Stimulated activated CD4-positive, alpha-beta T cell treated with anti-CD3 and anti-CD28 coated beads, TNF-alpha, amount 100 ng/mL, for 1 hour (primary cell): Measurements from ENCODE around the gene ELMOD1.
A peak's percentile ranks its signal among the peaks of the same experiment; 100 is the strongest.
"Not testable (repeated sequence)": the region's sequence is repeated elsewhere in the genome, so short reads cannot be mapped to it uniquely, and the experiment has no call there.

ENCODE experiments used
- DNase-seq, 3 donors: peaks; one replicate each; pipeline ENCODE4 v3.0.0-alpha.2; 2020; ENCODE audit warnings: low read depth in 3 of 3, low spot score in 1 of 3

Gene ELMOD1

DNA sequence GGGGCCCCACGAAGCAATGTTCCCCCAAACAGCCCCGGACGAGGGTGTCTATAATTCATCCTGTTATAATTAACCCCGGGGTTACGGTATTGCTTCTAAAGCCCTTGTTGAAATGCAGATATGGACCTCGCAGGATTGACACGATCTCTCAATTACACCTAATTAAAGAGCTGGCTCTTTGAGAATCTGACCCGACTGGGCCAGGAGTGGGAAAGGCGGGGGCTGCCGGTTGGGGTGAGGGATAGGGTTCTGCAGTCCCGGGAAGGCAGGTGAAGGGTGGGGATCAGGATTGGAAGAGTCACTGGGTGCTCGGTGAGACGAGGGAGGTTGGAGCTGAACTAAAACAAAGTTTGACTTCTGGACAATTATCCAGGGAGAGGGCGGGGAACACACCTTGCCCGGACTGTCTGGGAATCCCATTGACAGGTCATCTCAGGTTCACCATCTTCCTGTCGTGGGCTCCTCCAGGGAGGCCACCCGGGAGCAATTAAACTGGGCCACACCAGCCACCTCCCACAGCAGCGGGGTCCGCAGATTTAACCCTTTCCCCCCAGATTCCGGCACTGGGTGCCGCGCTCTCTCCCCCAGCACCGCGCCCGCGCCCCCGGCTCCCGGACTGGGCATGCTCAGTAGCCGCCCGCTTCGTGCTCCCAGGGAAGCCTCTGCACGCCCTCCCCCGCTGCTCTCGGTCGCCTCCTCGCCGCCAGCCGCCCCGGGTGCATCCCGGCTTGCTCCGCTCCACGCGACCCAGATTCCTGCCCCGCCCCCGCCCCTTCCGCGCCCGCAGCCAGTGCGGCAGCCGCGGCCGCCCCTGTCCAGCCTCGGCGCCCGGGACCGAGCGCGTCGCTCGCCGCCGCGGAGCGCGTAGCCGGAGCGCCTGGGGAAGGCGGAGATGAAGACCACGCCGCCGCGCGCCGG, at the start of gene ELMOD1:
Gene ELMOD1, plus strand, starts transcription at position 688 of the 918 bp plus-strand sequence. CDS start 27,043 bp downstream, outside the sequence.
- DNase-seq = peak in 1 of 3 donors; percentile 20

DNA sequence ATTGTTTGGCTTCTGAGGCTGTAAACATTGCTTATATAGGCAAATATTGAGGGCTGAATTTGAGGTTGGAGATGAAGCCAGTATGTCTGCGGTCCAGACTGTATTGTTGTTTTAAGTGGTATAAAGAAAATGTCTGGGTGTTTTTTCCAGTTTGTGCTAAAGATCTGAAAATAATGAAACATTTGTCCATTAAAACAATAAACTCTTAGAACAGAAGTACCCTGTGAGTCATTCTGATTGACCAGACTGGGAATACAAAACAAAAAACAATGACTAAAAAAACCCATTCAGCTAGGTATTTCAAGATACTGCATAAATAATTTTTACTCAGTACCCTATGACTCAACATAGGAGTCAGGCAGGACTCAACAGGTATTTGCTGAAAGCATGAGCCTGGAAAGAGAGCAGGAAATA, 45.8 kb upstream of the ELMOD1 start:
- no peak for DNase-seq

DNA sequence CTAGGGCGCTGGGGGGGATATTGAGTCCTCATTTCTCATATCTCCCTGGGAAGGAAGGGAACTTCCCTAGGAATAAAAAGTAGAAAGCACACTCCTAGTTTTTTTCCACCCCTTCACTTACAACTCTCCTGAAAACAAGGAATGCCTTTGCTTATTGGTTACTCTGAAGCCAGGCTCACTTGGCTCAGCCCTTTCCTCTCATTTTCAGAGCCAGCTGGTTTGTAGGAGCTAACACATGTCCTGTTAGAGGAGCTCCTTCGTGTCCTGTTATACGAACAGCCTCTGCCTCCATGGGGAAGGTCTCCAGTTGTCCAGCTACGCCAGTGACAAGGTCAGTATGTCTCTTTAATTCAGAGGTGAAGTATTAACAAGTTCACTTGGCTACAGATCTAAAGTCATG, 43.0 kb upstream of the ELMOD1 start:
- no peak for DNase-seq

DNA sequence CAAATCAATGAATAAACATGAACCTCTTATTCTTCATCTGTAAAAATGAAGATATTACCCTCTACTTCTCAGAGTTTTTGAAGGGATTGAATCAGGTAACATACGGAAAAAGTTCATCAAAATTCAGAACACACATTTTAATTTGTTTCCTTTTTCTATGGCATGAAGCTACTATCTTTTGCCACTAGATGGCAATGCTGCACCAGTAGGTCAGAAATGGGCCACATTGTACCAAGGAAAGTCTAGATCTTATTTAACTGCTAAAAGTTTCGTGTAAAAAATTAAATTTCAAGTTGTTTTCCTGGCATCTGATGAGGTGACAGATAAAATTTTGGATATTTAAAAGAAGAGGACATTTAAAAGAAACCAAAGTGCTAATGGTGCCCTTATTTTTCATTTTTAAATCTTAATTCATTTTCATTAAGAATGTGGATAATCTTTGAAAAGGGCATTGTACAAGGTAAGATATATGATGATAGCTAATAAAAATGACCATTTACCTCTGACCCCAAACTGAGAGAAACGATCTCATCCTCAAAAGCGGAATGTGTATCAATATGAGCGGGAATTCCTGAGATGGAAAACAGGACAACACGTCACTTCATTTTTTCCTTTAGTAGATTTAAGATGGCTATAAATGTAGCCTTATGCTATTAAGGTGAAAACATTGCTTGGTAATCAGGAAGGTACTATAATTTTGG, 41.5 kb upstream of the ELMOD1 start:
- no peak for DNase-seq

DNA sequence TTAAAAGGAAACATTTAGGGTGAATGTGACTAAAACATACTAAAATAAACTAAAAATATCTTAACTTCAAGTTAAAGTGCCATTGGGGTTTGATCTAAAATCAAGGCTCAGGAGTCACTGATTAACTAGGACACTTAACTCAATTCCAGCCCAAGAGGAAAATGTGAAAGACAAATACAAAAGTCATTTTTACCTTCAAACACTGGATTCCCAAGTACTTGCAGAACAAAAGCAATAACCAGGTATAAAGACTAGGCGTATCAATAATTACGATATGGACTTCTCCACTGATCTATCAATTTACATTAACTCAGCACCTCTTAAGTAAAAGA, 41.0 kb upstream of the ELMOD1 start:
- DNase-seq = no peak

DNA sequence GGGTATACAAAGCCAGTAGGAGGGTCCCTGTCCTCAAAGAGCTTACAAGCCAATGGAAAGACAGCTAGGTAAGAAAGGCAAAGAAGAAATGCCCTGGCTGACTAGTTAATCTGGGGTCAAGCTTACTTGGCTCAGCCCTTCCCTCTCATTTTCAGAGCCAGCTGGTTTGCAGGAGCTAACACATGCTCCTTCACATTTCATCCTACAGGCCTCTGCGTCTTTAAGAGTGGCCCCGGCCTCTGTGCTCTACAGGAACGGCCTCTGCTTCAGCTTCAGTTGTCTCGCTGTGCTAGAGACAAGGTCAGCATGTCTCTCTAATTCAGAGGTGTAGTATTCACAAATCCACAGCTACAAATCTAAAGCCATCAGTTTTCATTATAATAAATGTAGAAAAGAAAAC, 40.6 kb upstream of the ELMOD1 start:
- DNase-seq = no peak

DNA sequence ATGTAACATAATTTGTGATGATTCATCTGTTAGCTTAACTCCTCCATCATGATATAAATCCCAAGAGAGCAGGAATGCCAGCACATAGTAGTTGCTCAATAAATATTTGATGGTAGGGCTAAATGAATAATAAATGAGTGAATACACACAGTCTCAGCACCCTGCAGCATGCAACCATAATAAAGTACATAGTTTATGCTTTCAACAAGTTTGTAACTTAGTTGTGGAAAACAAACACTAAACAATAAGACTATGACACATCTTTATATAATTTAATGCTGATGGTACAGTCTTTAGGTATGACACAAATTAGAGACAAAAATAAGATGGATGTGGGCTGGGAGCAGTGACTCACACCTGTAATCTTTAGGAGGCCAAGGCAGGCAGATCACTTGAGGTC, 29.3 kb upstream of the ELMOD1 start:
- DNase-seq = no peak

DNA sequence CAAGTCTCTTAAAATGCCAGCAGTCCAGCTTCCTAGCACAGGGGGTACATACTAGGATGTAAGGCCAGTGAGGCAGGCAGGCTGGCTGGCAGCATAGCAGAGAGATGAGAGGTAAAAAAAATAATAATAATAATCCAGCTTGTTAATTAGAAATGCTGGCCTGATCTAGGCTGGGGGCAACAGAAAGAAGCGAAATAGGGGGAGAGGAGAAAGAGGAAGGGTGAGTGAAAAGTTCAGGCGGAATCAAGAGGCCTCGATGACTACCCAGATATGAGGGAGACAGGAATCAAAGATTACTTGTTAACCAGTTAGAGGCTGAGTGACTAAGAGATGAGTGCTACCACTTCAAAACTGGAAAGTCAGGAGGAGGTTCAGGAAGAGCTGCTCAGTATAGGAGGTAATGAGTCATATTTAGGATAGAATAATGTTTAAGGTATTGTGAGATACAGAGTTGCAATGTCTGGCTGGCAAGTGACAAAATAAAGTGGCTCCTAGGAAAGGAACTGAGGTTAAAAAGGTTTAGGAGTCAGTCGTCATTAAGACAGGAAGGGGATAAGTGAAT, 28.2 kb upstream of the ELMOD1 start:
- no peak for DNase-seq

DNA sequence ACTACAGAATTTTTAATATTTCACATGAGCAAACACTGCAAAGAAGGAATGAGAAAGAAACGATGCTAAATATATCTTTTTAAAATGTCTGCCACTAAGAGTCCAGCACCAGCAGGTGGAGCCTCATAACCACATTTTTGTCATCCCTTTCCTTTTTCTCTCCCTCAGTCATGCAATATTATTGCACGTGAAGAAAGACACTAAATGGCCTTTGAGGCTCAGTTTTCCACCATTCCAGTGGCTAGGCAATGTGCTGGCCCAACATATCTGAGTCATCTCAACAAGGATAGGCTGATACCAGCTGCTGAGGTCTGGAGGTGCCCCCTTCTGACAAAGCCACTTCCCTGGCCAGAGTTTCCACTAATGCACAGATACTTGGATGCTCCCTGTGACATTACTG, 27.2 kb upstream of the ELMOD1 start:
- no peak for DNase-seq

DNA sequence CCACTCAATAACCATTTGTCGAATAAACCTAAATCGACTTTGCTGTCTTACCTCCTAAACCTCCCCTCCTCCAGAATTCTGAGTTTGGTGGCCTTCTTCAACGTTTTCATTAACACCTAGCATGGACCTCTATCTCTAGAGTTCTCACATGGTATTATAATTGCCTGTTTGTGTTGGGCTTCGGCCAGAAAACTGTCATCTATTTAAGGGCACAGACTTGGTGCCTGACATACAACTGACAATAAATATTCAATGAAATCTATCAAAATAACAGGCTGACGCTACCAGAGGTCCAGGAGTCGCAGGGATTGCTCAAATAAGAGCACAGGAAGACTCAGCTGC, 26.1 kb upstream of the ELMOD1 start:
- DNase-seq = no peak

DNA sequence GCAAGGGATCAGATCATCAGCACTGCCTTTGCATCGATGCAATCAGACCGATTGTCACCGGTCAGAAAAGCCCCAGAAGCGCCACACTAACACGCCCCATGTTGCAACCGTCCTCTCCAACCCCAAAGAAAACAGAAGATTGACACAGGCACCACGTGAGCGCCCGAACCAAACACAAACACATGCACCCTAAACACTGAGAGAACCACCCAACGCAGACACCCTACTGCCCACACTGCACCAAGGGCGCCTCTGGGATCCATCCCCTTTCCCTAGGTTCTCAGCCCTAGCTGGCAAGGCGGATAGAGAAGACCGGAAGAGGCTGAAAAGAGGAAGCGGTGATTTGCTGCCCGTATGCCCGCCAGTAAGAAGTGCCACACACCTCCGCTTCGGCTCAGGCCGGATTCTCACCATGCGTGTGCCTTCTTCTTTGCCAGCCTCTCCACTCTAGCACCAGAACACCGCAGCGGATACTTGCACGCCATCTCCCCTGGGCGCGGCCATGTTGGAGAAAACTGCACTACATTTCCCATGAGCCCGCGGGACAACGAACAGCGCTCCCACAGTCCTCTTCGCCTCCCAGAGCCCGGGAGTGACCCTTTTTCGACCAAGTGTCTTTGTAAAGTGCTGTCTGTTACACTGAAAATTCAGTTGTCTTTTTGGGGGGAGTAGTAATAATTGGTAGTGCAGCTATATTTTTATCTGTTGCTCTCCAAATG, 25.6 kb upstream of the ELMOD1 start, which contains the start of gene ALKBH8:
Gene ALKBH8, minus strand, starts transcription at position 517 of the 719 bp plus-strand sequence. CDS start 4,842 bp downstream, outside the sequence.
- DNase-seq = peak; percentile 47 to 61 (median 51)

DNA sequence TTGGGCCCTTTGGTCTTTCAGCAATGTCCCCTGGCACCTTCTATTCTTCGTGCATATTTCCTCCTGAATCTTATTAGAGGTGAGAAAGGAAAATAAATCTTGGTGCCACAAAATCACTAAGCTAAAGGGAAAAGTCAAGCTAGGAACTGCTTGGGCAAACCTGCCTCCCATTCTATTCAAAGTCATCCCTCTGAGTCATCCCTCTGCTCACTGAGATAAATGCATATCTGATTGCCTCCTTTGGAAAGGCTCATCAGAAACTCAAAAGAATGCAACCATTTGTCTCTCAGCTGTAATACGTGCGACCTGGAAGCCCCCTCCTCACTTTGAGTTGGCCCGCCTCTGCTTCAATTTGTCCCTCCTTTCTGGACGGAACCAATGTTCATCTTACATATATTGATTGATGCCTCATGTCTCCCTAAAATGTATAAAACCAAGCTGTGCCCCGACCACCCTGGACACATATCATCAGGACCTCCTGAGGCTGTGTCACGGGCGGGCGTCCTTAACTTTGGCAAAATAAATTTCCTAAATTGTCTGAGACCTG, 24.9 kb upstream of the ELMOD1 start:
- not testable (repeated sequence) for DNase-seq

DNA sequence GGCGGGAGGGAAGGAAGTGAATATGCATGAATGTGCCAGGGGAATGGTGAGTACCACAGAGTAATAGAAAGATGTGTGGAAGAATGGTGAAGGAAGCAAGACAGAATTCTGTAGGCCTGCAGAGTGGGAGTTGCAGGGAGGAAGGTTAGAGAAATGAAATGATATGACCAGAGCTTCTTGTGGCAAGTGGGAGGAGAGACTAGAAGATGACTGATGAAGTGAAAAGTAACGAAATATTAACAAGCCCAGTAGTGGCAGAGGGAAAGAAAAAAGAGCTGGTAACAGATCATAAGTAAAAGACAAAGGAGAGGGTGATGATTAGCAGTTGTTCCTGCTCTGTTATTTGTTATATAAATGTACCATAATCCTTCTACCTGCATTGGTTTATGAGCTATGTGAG, 24.4 kb upstream of the ELMOD1 start:
- DNase-seq = no peak

DNA sequence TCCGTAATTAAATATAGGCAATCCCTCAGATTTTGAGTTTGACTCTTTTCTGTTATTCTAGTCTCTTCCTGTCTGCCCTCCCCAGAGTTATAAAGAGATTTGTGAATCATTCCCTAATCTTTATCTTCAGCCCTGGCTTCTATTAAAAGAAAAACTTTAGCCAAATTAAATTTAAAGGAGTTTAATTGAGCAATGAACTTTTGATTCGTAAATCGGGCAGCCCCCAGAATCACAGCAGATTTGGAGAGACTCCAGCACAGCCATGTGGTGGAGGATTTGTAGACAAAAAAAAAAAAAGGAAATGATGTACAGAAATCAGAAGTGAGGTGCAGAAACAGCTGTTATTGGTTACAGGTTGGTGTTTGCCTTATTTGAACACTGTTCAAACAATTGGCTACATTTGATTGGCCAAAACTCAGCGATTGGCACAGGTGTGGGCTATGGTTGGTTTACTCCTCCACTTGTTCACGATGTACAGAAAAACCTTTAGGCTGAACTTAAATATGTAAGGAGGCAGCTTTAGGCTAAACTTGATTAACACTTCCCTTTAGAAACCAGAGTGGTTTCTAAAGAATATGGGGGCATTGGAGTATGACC, 23.1 kb upstream of the ELMOD1 start:
- DNase-seq = no peak

DNA sequence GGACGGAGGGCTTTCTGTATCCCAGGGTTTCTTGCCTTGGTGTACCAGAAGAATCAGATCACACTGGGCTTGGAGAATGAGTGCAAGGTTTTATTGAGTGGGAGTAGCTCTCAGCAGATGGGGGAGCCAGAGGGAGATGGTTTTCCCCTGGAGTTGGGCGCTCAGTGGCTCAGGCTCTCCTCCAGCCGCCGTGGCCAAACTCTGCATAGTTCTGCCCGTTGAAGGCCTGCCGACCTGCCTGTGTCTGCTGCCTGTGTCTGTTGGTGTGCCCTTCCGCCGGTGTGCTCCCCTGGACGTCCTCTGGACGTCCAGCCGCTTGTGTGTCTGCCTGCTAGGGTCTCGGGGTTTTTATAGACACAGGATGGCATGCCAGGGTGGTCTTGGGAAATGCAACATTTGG, 20.9 kb upstream of the ELMOD1 start:
- no peak for DNase-seq

DNA sequence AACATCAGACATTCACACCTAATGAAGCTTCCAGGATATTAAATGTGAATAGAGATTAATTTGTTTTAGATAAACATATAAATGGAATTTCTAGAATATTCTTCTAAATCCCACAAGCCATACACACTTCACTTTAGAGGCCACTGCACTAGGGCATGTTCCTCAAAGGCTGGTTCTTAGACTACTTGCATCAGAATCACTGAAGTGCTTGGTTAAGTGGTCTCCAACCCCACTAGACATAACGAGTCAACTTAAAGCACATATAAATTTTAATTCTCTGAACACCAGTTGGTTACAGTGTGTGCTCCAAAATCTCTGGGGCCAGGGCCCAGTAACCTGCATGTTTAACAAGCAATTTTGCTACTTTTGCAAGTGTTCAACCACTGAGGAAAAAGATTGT, 17.5 kb upstream of the ELMOD1 start:
- no peak for DNase-seq

DNA sequence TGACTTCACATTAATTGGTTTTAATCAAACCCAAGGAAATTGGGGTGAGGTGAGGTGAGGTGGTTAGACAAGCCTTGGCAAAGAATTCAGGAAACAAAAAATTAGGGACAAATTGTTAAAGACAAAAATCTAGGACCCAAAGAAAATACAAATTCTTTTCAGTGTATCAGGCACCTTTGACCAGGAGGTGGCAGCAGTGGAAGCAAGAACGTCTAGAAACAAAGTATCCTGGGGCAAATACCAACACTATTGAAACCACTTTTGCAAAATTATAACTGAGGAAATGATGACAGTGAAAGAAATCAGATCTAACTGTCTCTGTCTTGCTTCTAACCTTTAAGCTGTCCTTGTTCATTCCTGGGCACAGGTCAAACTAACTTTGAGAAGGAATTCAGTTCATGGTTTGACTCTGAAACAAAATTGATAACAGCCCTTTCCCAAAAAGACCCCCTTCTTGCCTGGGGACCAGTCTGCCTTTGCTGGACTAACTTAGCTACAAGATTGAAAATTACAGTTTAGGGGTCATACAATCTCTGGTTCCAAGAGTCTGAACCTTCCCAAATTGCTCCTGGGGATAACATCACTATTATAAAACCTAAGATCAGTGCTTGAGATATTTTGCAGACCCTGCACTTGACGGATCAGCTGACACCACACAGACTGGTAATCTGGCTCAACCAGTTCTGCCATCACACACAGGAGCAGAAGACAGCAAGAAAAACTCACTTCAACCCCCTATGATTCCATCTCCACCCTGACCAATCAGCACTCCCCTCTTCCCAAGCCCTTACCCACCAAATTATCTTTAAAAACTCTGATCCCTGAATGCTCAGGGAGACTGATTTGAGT, 14.2 kb upstream of the ELMOD1 start:
- peak in 1 of 3 donors; percentile 32 for DNase-seq

DNA sequence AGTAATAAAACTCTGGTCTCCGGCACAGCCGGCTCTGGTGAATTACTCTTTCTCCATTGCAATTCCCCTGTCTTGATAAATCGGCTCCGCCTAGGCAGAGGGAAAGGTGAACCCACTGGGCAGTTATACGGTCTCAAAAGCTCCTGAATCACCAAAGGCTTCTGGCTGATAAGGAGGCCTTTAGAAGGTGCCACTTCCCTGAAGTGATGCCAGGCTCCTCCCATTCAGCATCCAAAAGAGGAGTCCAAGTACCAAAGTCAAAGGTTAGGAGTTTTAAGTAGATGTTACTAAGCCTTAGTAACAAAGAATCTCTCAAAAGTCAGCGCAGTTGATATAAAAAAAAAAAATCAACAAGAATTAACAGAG, 13.6 kb upstream of the ELMOD1 start:
- no peak for DNase-seq

DNA sequence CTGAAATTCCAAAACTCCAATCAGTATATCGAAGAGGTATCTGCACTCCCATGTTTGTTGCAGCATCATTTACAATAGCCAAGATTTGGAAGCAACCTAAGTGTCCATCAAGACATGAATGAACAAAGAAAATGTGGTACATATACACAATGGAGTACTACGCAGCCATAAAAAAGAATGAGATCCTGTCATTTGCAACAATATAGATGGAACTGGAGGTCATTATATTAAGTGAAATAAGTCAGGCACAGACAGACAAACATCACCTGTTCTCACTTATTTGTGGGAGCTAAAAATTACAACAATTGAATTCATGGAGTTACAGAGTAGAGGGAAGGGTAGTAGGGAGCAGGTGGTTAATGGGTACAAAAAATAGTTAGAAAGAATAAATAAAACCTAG, 11.8 kb upstream of the ELMOD1 start:
- DNase-seq = not testable (repeated sequence)

DNA sequence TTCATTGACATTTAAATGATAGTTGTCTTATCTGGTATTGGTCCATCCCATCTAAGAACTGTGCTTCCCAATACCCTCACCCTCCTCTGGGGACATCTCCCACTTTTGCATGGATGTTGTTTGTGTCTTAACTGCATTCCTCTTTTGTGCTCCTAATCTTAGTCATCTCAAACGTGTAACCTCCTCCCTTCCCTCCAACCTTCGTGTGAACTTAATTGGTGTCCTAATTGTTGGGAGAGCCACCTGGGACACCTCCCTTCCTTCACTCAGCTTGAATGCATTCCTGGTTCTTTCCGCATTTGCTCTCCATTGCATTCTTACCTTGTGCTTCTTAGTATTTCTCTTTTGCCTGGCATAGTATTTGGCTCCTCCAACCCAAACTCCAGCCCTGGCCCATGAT, 9.8 kb upstream of the ELMOD1 start:
- no peak for DNase-seq
